GM18870 (cell line): ENCODE measurements around the gene FDX2.

ENCODE experiments used
- ATAC-seq: cut with Tn5 transposase; IDR thresholded peaks from one replicate; pipeline ENCODE4 v1.9.1; 2021; ENCODE audit warnings: moderate library complexity; ENCODE audit not compliant: unreplicated experiment

FDX2 gene

GRCh38 chr19:10332965-10333757 is 17.3 kb upstream of the FDX2 start, which contains the start of gene RAVER1:
Gene RAVER1, minus strand, starts transcription at chr19:10333529. Its CDS starts 22 bp downstream, at chr19:10333507.
- ATAC-seq = peak; percentile 62

GRCh38 chr19:10332158-10332964 is 16.5 kb upstream of the FDX2 start:
- ATAC-seq = no peak

- no peak for ATAC-seq
Observed at GRCh38 chr19:10329555-10329954, 13.7 kb upstream of the FDX2 start.

- ATAC-seq = no peak
Observed at GRCh38 chr19:10328558-10329429, 13.0 kb upstream of the FDX2 start.

GRCh38 chr19:10327793-10328192 is 12.0 kb upstream of the FDX2 start:
- no peak for ATAC-seq

- ATAC-seq = no peak
Observed at GRCh38 chr19:10325732-10326131, 9.9 kb upstream of the FDX2 start.

GRCh38 chr19:10321874-10322835 is 6.3 kb upstream of the FDX2 start:
- ATAC-seq = no peak

GRCh38 chr19:10321417-10321797 is 5.6 kb upstream of the FDX2 start:
- no peak for ATAC-seq

- no peak for ATAC-seq
Observed at GRCh38 chr19:10320602-10321416, 5.0 kb upstream of the FDX2 start.

GRCh38 chr19:10318807-10319682 is 3.2 kb upstream of the FDX2 start:
- ATAC-seq = no peak

GRCh38 chr19:10317857-10318462 is 2.1 kb upstream of the FDX2 start:
- ATAC-seq = no peak

GRCh38 chr19:10317045-10317856 is 1.4 kb upstream of the FDX2 start:
- ATAC-seq = no peak

GRCh38 chr19:10316229-10317044 is 622 bp upstream of the FDX2 start:
- ATAC-seq = no peak

GRCh38 chr19:10309423-10309822 is 6.4 kb downstream of the FDX2 start, which contains the start of gene ZGLP1:
Gene ZGLP1, minus strand, starts transcription at chr19:10309815.
- no peak for ATAC-seq

- no peak for ATAC-seq
Observed at GRCh38 chr19:10306327-10306726, 9.5 kb downstream of the FDX2 start.
